Activated CD4-positive, alpha-beta T cell treated with anti-CD3 and anti-CD28 coated beads for 4 hours (primary cell): ENCODE data around the gene PIK3C3.
A peak's percentile ranks its signal among the peaks of the same experiment; 100 is the strongest.
"Not testable (repeated sequence)": the region's sequence is repeated elsewhere in the genome, so short reads cannot be mapped to it uniquely, and the experiment has no call there.

Experiments used
- DNase-seq, 2 donors: peaks; one replicate each; pipeline ENCODE4 v3.0.0-alpha.2; 2020

PIK3C3 gene

GRCh38 chr18:42025974-42026625 is 71.1 kb downstream of the PIK3C3 start:
- DNase-seq, result no peak

- peak; percentile 13 for DNase-seq
Measured at GRCh38 chr18:42028247-42028832, 73.3 kb downstream of the PIK3C3 start.

- DNase-seq, result no peak
Measured at GRCh38 chr18:42029092-42029491, 74.1 kb downstream of the PIK3C3 start.

DNA sequence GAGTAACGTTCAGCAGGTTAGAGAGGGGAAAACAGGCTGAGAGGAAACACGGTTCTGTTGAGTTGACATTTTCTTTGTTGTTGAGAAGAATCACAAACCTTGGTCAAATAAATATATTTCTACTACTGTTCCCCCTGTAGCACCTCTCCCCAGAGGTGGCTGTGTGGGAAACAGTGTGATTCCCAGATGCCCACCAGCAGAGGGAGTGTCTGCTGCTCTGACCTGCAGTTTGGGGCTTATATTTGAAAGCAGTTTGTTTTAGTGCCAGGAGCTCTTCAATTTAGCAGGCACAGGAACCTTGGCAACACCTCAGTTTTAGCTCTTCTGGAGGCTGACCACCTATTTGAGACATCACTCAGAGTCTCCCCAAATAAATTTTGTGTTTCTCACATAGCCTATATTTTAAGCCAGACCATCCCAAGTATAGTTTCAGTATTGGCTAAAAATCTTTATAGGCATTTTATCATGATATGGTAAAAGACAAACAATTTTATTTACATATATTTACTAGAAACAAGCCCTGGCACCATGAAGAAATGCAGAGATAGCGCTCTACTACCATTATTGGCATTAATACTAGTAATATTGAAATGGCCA is 75.7 kb downstream of the PIK3C3 start:
- no peak for DNase-seq

DNA sequence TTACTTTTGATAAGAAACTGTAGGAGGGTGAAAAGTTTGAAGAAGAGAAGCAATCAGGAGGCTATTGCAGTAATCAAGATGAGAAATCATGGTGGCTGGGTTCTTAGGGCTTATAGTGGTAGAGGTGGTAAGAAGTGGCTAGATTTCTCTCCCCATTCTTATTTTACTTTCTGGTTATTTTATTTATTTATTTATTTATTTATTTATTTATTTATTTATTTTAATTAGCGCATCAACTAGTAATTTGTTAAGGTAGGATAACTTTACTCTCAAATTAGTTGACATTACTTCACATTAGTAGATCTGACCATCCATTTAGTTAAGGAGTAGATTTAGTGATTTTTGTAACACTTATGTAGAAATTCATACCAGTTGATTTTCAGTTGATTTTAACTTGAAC is 77.4 kb downstream of the PIK3C3 start:
- no peak for DNase-seq

DNA sequence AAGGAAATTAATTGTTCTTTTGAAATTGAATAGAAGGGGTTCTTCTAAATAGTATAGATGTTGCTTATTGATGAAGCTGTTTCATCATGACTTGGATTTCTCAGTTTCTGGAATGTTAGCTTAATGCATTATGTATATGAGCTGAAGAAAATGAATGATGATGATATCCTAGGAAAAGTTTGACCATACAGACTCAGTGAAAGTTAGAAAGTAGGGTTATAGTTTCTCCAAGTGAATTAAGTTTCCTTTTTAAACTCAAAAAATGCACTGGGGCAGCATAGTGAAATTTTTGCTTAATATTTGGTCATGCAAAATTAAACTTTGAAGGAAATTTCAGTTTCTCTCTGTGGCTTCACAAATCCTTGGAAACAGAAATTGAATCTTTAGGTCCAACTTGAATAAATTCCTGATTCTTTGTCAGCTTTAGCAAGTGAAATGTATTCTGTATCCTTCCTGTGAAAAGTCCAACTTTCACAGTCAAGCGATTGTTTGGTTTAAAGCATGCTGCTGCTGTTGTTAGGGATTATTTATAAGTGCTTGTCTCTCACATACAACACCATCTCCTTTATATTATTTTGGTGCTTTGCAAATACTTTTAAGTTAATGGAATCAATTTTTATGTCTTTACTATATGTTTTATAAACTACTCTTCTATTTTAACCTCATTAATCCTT is 78.2 kb downstream of the PIK3C3 start:
- no peak for DNase-seq

DNA sequence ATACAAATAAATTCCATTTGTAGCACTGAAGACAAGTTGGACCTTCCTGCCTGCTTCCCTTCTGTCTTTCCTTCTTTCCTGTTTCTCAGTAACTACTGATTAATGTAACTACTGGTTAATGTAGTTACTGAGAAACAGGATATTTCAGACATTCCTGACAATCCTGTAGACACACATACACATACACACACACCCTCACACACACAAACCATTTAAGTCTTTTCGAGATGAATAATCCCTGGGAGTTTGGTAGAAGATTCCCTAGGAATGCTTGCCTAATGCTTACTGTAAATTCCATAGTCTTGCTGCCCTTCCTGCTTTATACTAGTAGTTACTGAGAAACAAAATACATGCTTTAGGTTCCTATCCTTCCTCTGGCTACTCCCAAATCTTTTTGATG is 83.9 kb downstream of the PIK3C3 start:
- no peak for DNase-seq

DNA sequence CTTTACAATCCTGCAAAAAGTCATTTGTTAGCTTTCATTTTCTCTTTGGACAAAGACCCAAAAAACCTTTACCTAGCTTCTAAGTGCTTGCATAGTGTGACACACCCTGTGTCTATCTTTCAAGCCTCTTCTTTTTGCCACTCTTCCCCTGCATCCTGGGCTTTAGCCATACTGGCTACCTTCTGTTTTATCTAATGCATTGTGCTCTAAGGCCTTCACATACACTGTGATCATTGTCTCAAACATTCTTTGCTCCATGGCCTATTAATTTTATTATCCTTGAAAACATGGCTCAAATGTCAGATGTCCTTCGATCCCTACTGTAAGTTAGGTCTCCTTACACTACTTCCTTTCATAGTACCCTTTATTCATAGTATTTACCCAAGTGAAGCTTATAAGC is 84.4 kb downstream of the PIK3C3 start:
- DNase-seq, result no peak

DNA sequence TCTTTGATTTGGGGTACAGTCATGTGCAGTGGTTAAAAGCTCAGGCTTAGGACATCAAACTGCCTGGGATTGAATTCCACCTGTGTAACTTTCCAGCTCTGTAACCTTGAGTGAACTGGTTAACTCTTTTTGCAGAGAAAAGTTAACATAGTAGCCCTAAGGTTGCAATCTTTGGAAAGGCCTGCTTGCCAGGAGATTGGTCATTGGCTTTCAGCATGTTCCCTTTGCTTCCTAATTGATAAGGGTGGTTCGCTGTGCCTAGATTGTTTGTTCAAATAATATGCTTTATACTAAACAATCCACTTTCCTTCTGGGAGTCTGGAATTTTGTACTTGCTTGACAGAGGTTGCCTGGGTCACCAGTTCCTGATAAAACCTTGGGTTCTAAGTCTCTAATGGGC is 86.8 kb downstream of the PIK3C3 start:
- DNase-seq, result no peak

- no peak for DNase-seq
Measured at GRCh38 chr18:42045346-42045745, 90.3 kb downstream of the PIK3C3 start.

GRCh38 chr18:42047721-42048120 is 92.7 kb downstream of the PIK3C3 start:
- DNase-seq, result no peak

DNA sequence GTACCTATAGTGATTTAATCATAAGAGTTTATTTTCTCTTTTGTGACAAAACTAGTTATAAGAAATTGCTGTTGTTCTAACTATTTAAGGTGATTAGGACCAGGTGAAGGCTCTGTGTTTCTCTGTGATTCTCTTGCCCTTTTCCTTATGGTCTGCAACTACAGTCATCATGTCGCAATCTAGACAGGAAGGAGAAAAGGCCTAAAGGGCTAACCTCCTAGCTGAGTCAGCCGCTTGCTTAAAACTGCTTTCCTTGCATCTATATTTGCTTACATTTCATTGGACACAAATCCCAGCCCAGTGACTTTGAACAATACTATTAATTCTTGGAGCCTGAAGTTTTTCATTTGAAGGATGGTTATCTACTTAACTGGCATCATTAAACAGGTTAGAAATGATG is 93.1 kb downstream of the PIK3C3 start:
- no peak for DNase-seq

DNA sequence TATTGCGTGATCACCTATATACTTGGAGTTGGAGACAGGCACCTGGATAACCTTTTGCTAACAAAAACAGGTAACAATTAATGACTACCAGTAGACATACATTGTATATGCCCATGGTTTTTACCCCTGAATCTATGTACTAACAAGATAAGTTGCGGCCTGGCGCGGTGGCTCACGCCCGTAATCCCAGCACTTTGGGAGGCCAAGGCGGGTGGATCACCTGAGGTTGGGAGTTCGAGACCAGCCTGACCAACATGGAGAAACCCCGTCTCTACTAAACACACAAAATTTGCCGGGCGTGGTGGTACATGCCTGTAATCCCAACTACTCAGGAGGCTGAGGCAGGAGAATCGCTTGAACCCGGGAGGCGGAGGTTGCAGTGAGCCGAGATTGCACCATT is 94.5 kb downstream of the PIK3C3 start:
- not testable (repeated sequence) for DNase-seq

- no peak for DNase-seq
Measured at GRCh38 chr18:42051411-42051810, 96.4 kb downstream of the PIK3C3 start.

DNA sequence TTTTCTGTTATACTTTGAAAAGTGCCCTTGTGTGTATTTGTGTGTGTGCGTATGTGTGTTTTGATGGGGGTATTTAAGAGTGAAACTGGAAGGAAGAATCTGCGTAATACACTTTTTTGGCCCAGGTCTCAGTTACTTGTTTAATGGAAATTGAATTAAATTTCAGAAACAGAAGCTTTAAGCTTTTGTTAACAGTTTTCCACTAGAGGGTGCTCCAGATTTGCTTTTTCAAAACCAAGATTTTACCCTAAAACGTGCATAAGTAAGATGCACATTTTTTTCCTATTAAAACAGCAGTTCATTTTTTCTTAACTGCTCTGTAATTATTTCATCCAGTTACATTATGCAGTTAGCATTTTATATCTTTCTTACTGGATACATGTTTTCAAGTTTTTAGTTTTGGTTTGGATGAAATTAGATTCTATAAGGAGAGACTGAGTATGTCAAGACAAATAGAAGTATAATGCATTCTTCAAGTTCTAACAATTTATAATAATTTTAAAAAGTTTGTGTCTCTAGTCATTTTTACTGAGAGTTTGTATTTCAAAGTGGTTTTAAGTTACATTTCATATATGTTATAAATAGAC is 97.2 kb downstream of the PIK3C3 start:
- no peak for DNase-seq

DNA sequence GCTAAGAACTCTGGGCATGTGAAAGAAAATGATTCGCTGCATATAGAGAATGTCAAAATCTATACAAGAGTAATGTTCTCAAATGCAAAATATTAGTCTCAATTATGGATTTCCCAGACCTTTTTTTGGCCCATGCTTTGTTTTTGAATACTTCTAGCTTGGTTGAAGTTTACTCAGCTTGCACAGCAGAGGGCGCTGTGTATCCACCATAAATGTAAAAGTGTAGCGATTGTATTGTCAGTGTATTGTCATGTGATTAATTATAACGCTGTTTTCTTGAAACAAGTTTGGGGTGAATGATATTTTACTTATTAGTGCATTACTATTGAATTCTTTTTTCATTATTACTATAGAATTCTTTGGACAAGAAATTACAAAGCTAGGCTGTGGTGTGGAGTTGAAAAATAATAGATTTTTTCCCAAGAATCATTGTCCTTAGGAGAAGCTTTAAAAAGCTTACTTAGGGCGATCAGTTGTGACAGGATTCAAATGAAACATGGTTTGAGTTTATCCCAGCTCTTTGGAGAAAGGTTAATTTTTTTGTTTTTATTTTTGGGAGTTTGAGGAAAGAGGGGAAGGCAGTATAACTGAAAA is 98.3 kb downstream of the PIK3C3 start:
- DNase-seq, result peak; percentile 40 to 57

- DNase-seq, result no peak
Measured at GRCh38 chr18:42064109-42064508, 109.1 kb downstream of the PIK3C3 start.

DNA sequence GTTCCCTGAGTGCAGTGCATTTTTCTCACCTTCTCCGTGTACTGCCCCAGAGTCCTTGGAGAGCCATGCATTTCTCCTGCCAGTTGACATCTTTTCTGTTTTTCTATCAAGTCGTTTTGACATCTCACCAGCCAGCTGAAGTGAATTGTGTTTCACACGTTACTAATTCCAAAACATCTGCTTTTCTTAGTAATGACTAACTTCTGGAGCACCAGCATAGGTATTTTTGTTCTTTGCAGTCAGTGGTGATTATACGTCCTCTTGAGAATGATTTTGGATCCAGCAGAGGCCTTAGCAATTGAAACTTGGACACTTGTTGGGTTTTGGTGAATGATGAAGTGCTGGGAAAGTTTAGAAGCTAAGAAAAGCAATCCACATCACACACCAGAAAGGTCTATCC is 112.5 kb downstream of the PIK3C3 start:
- DNase-seq, result no peak

DNA sequence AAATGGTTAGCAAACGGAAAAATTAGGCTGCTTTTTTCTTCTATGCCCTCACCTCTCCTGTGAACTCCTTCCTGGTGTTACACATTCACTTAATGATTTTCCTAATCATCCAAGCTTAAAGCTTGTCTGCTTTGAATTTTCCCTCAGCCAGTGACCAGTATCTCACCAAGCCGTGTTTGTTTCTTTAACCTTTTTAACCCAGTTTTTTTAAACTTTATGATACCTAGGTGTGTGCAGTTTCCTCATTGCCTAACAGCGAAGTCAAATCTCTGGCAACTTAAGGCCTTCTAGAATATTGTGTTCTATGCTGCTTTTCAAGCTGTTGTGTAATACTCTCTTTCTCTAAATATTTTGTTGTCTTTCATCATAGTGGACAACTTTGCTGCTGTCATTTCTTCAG is 113.0 kb downstream of the PIK3C3 start:
- DNase-seq, result no peak

DNA sequence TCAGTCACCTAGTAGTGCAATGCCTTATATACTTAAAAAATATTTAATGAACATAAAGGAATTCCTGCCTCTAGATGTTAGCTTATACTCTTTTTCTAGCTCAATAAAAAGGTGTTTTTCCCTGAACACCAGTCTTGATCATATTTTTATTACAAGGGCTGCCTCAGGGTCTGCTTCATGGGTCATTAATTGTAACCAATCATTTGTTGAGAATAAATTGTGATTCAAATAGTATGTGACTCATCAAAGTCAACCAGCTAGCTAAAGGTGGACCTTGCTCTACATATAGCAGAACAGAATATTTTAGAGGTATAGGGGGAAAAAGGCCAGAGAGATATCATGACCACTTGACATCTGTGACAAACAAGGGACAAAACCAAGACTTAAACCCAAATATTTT is 114.0 kb downstream of the PIK3C3 start:
- DNase-seq, result no peak

GRCh38 chr18:42072407-42072806 is 117.4 kb downstream of the PIK3C3 start:
- no peak for DNase-seq

- DNase-seq, result no peak
Measured at GRCh38 chr18:42074704-42075103, 119.7 kb downstream of the PIK3C3 start.

- DNase-seq, result no peak
Measured at GRCh38 chr18:42078711-42079110, 123.7 kb downstream of the PIK3C3 start.
